NK-92 treated with Interleukin-12 subunit alpha and Interleukin-12 subunit beta, amount 100 ng/mL, for 24 hours (cell line): ENCODE data around the gene KIF18A.
"Not testable (repeated sequence)": the region's sequence is repeated elsewhere in the genome, so short reads cannot be mapped to it uniquely, and the experiment has no call there.

Experiments used
- DNase-seq: peaks from one replicate; lab custom pipeline; 2025; lab: John Stamatoyannopoulos, UW

The KIF18A gene

DNA sequence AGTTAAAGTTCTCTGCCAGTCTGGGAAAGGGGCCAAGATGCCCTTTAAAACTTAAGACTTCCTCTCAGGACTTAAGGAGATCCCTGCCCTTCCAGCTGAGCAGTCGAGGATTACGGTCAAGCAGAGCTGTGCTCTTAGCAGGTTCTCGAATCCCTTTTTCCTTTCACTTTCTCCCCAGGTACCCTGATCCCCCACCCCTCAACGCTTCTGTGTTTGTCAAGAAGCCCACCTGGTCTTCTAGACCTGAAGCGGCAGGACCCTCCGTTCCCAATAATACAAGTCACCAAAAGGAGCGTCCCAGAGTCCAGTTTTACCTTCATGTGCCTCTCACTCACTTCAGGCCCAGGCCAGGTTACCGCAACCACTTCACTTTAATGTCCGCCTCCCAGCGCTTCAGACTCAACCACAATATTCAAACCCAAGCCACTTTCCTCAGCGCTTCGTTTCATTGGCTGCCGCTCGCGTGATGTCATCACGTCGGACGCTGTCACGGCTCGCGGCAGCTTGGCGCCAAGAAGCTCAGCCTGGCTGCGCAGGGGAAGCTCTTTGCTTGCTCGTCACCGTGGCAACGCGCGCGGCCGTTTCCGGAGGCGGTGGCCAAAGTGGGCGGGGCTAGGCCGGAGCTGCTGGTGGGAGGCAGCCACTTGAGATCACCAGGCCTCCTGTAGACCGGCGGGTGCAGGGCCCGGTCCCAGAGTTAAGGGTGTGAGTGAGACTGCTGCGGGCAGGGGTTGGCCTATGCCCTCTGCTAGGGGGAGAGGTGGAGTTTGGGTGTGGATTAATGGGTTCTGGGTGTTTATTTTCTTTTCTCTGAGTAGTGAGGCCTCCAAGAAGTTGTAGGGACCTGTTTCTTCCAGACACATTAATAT lies at the start of gene KIF18A, which contains the start of gene METTL15:
TSS of gene KIF18A (minus strand) at position 407 of the 869 bp plus-strand sequence. CDS start 10,209 bp downstream, outside the sequence.
TSS of gene METTL15 (plus strand) at position 639 of the 869 bp plus-strand sequence. CDS start 4,947 bp downstream, outside the sequence.
- peak; percentile 98 for DNase-seq

DNA sequence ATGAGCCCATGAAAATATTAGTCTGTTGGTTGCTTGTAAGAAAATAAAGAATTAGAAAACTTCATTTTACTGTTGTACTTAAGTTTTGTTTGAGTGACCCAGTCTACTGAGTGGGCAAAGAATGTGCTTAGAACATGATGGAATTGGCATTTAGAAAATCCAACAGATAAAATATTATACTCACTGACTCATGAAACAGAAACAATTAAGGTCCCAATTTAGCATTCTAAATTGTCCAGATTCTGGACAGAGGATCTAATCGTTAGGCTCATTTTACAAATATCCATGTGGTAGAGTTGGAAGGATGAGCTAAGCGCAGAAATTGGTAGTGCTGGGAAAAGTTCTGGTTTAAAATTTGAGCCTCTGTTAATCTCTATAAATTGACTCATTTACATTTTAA lies 45.6 kb upstream of the KIF18A start:
- DNase-seq, result no peak

DNA sequence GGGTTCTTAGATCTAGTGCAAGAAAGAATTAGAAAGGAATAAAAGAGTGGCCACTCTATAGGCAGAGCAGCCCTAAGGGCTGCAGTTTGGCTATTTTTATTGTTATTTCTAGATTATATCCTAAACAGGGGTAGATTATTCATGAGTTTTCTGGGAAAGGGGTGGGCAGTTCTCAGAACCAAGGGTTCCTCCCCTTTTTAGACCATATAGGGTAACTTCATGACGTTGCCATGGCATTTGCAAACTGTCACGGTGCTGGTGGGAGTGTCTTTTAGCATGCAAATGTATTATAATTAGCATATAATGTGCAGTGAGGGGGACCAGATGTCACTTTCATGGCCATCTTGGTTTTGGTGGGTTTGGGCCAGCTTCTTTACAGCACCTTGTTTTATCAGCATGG lies 44.8 kb upstream of the KIF18A start:
- DNase-seq, result no peak

- DNase-seq, result no peak
Measured at GRCh38 chr11:28146123-28146751, 38.3 kb upstream of the KIF18A start.

DNA sequence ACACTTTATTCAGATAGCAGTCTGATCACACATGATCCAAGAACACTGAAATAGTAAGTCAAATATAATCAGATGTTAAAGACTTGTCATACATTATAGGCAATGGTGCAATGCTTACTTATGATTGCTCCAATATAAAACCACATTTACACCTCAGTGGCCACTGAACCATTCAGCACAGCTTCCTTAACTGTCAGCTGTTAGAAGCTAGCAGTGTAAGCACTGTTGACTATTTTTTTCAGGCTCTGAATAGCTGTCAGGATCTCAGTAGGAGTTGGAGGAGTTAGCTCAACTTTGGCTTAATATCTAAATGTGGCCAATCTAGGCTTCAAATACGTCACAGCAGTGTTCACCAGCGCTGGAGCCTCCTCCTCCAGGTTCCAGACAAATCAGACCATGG lies 36.9 kb upstream of the KIF18A start:
- DNase-seq, result no peak

DNA sequence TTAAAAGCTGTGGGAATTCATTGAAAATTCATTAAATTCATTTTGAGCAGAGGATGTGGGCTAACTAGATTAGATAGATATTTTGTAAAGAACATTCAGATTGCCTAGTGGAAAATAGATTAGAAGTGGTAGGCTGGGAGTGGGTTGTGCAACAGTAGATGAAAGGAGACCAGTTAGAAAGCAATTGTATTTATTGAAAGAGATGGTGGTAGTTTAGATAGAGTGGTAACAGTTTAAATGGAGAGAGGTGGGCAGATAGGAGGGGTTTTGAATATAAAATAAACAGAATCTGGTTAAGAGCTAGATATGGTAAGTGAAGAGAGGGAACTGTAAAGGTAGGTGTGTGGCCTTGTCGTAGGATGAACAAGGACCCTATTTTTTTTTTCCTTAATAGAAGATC lies 34.8 kb upstream of the KIF18A start:
- no peak for DNase-seq

DNA sequence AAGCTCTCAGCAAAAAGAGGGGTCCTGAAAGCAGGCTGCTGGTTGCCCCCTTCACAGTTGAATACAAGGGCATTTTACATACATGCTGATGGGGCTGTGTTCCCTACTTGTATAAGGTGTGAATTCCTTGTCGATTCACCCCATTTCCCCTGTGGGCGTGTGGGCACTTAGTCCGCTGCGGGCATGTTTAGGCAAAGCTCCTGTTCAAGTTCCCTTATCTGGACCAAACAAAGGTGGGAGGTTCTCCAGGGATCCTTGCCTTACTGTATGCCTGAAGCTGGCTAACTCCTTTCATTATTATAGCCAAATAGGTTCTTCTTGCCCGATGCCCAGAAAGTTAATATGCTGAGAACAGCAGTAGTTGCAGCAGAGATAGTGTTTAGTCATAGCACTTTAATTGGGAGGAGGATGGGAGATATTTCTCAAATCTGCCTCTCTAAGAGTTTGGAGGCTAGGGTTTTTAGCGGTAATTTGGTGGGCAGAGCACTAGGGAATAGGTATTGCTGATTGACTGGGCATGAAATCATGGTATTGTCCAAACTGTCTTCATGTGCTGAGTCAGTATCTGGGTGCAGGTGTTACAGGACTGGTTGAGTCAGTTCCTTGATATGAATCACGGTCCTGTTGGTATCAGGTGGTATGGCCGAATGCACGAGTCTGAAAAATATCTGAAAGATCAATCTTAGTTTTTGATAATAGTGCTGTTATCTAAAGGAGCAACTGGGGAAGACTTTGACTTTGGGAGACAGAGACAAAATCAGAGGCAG lies 32.9 kb upstream of the KIF18A start:
- DNase-seq, result no peak

- no peak for DNase-seq
Measured at GRCh38 chr11:28139841-28140415, 32.0 kb upstream of the KIF18A start.

- DNase-seq, result no peak
Measured at GRCh38 chr11:28137832-28138231, 29.9 kb upstream of the KIF18A start.

DNA sequence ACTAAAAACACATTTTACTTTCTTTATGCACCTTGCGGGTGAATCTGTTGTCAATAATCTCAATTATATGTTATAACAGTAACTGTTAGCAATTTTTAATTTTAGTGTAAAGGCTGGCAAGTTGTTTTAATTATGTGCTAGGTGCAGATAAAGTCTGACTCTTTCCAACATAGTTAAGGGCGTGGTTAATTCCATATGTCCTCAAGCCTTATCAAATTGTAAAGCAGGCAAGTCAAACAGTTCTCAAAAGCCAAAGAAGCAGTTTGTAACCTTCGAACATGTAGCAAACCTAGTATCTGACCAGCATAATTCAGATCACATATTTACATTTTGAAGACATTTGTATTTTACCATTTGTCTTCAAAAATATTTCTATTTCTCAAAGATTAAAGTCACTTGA lies 29.4 kb upstream of the KIF18A start:
- DNase-seq, result no peak

GRCh38 chr11:28136157-28136556 lies 28.2 kb upstream of the KIF18A start:
- DNase-seq, result not testable (repeated sequence)

- no peak for DNase-seq
Measured at GRCh38 chr11:28133146-28133545, 25.2 kb upstream of the KIF18A start.

GRCh38 chr11:28132548-28132947 lies 24.6 kb upstream of the KIF18A start:
- DNase-seq, result no peak

DNA sequence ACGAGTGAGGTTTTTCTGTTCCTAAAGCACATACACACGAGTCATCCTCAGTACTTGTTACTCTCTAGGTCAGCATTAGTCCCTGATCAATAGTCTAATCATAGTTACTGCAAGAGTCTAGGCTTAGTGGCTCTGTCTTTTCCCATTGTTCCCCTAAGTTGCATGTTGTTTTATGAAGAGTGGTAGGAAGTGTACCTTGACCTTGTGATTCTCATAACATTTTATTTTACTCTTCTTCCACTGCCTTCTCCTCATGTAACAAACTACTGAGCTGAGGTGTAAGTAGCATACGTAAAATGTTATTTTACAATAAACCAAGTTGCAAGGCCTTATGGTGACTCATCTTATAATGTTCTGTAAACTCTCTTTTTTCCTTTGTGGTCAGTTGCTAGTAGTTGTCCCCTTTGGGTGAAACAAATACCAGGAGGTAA lies 15.2 kb upstream of the KIF18A start:
- DNase-seq, result no peak

DNA sequence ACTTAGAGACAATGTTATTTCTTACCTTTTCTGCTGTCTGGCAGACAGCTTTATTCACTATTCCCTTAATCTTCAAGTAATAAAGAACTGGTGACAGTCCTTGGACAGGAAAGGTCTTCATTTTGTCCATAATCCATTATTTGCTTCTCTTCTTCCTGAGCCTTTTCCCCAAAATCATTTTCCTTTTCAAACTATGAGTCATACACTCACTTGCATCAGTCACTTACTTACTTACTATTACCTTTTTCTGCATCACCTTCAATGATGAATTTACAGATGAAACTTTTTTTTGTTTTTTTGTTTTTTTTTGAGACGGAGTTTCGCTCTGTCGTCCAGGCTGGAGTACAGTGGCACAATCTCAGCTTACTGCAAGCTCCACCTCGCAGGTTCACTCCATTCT lies 9.8 kb upstream of the KIF18A start:
- DNase-seq, result no peak

DNA sequence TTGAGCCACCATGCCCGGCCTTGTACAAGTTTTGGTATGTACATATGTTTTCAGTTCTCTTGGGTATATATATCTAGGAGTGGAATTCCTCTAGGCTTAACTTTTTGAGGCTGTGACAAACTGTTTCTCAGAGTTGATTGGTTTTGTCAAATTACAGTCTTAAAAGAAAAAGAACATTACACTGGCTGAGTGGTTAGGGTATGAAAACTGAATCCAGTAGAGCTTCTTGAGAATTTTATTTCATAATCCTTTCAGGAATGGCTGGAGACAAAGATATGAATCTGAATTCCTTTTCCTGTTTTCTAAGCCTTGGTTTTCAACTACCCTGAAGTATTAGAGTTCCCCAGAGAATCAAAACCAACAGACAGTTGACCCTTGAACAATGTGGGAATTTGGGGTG lies 6.8 kb upstream of the KIF18A start:
- no peak for DNase-seq

DNA sequence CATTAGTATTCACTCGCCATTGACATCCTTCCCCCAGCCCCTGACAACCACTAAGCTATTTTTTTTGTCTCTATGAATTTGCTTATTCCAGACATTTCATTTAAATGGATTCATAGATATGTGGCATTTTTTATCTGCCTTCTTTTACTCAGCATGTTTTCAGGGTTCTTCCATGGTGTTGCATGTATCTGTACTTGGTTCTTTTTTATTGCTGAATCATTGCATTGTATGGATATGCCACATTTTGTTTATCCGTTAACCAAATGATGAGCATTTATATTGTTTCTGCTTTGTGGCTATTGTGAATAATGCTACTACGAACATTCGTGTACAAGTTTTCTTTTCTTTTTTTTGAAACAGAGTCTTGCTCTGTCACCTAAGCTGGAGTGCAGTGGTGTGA lies 6.2 kb upstream of the KIF18A start:
- DNase-seq, result no peak

DNA sequence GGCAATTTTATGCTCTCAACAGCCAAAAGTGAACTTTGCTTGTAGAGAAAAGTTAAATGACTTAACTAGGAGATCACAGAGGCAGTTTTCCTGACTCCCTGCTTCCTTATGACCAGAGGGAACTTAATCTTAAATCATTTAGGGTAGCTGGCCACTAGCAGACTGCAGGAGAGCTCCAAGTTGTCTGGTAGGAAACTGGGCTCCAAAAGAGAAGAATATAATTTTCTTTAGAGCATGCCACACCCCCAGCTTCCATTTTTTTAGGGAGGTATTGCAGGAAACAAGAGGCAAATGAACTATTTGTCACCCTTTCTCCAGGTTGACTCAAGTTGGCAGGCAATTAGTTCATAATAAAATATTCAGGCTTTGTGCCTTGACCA lies 2.9 kb upstream of the KIF18A start:
- no peak for DNase-seq

DNA sequence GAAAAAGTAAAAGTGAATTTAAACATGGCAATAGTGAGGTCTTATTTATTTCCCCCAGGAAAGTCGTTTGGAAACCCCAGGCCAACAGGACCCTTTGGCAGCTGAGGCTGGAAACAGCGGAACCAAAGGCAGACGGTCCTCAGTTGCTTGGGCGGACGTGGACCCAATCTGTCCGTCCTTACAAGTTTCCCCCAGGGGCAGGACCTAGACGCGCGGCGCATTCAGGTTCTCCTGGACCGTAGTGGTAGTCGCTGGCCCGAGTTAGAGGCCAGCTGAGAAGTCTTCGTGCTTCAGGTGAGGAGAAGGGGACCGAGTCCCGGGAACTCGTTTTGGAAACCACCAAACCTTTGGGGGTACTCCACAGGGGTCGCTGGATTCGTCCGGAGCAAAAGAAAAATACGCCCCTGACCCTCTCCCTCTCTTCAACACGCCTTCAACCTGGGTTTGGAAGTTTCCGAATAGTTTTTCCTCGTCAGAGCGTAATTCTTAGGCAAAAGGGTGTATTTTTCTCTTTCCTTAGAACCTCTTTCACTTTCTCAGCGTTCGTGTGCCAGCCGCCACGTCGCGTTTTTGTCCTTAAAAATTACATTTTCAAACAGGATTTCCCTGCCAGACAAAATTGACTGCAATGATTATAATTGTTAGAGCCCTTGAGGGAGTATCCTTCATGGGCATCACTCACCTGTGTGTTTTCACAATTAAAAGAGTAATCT lies 2.3 kb upstream of the KIF18A start:
- DNase-seq, result peak; percentile 45

DNA sequence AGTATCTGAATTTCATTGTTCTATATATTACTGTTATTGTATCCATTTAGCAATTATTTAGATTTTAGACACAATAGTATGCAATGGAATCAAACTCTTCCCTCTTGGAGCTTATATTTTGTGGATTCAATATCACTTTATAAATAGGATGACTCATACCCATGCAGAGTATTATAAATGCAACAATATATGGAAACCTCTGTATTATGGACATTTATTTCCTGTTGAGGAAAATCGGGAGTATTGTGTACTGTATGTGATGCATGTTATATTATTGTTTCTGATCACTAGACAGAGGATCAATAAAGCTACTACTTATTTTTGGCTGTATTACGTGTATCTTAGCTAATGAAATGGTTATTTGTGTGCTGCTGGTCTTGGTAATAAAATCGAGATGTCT lies 1.0 kb upstream of the KIF18A start:
- no peak for DNase-seq

DNA sequence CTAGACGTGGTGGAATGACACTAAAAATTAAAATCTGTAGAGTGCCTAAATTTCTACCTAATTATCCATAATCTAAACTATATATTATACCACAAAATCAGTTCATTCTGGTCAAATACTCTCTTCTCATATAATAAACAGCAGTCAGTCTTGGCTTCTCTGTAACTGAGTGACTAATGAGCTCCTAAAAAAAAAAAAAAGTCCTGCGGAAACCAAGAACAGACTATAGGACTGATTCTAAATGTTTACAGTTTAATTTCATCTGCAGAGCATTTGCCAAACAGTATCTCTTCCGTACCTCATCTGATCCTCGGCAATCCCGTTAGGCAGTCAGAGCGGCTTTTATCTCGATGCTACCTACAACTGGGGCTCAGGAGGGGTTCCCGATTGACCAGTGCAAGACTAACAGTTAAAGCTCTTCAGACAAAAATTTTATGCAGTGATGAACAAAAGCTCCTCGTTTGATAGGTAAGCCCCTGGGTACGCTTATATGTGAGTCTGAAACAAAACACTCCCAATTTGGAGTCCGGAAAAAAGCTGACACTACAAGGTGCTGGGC lies 686 bp downstream of the KIF18A start:
- peak; percentile 7 for DNase-seq
